HepG2 (cell line): ENCODE data around the gene CASZ1. TPM values are rescaled to one million over a fixed set of nuclear protein-coding genes. Genes with fewer than 3 reads are reported as not detected.
A peak's percentile ranks its signal among the peaks of the same experiment; 100 is the strongest.

ENCODE experiments used
- FOSL2 ChIP-seq: sonication (generic); formaldehyde crosslinking; IDR thresholded peaks from 2 replicates; pipeline ENCODE4 v1.4.0; 2020; ENCODE audit warnings: missing genetic modification reagents
- FOXA3 ChIP-seq: IDR thresholded peaks from 2 replicates; pipeline ENCODE4 v1.6.1; 2016; ENCODE audit warnings: missing genetic modification reagents, missing compliant biosample characterization
- GATAD2A ChIP-seq: IDR thresholded peaks from 2 replicates; pipeline ENCODE4 v1.6.1; 2016
- HNF4G ChIP-seq, 2 experiments: sonication (generic) in 1 of 2; formaldehyde crosslinking in 1 of 2; IDR thresholded peaks; 2 replicates each; pipeline versions ENCODE4 v1.4.0 to v1.6.1; 2011 to 2020; ENCODE audit warnings: borderline replicate concordance in 2 of 2, low read depth in 2 of 2, mild to moderate bottlenecking in 2 of 2, low read length in 1 of 2, missing genetic modification reagents in 1 of 2, moderate library complexity in 1 of 2
- HNRNPK ChIP-seq: fragments of 200-400 bp; formaldehyde crosslinking; IDR thresholded peaks from 2 replicates; pipeline ENCODE4 v1.6.1; 2018; ENCODE audit warnings: low read length, low read depth, moderate library complexity, mild to moderate bottlenecking; ENCODE audit not compliant: poor library complexity, severe bottlenecking
- KAT8 ChIP-seq: IDR thresholded peaks from 2 replicates; pipeline ENCODE4 v1.6.1; 2016; ENCODE audit warnings: missing genetic modification reagents, missing compliant biosample characterization
- RARA ChIP-seq: IDR thresholded peaks from 2 replicates; pipeline ENCODE4 v1.6.1; 2016; ENCODE audit warnings: missing genetic modification reagents, missing compliant biosample characterization
- RBAK ChIP-seq: sonication (generic); formaldehyde crosslinking; IDR thresholded peaks from 2 replicates; pipeline ENCODE4 v1.5.1; 2020; ENCODE audit warnings: mild to moderate bottlenecking, missing genetic modification reagents
- RFX5 ChIP-seq: IDR thresholded peaks from 2 replicates; pipeline ENCODE4 v1.6.1; 2011; ENCODE audit warnings: low read depth, low read length, improper control_type of control experiment
- SALL1 ChIP-seq: sonication (generic); formaldehyde crosslinking; IDR thresholded peaks from 2 replicates; pipeline ENCODE4 v1.8.0; 2022; ENCODE audit warnings: mild to moderate bottlenecking, missing genetic modification reagents
- STAG1 ChIP-seq: sonication (generic); formaldehyde crosslinking; IDR thresholded peaks from 2 replicates; pipeline ENCODE4 v1.4.0; 2020; ENCODE audit warnings: missing genetic modification reagents
- TARDBP ChIP-seq: sonication (generic); formaldehyde crosslinking; IDR thresholded peaks from 2 replicates; pipeline ENCODE4 v1.8.0; 2022; ENCODE audit warnings: mild to moderate bottlenecking, missing genetic modification reagents
- TSC22D2 ChIP-seq: sonication (generic); formaldehyde crosslinking; IDR thresholded peaks from 2 replicates; pipeline ENCODE4 v1.5.1; 2020; ENCODE audit warnings: missing genetic modification reagents, mild to moderate bottlenecking, borderline replicate concordance
- ZFX ChIP-seq: sonication (generic); formaldehyde crosslinking; IDR thresholded peaks from 2 replicates; pipeline ENCODE4 v1.4.0; 2020; ENCODE audit warnings: mild to moderate bottlenecking, low read depth, missing genetic modification reagents, moderate library complexity
- ZMYM3 ChIP-seq: sonication (generic); formaldehyde crosslinking; IDR thresholded peaks from 2 replicates; pipeline ENCODE4 v1.5.1; 2020; ENCODE audit warnings: mild to moderate bottlenecking, missing genetic modification reagents
- ZNF280B ChIP-seq: sonication (generic); formaldehyde crosslinking; IDR thresholded peaks from 2 replicates; pipeline ENCODE4 v1.5.0; 2020; ENCODE audit warnings: missing genetic modification reagents, mild to moderate bottlenecking, borderline replicate concordance
- ZNF788 ChIP-seq: sonication (generic); formaldehyde crosslinking; IDR thresholded peaks from 2 replicates; pipeline ENCODE4 v1.5.0; 2020; ENCODE audit warnings: mild to moderate bottlenecking, missing genetic modification reagents, borderline replicate concordance
- ZNF790 ChIP-seq: sonication (generic); formaldehyde crosslinking; IDR thresholded peaks from 2 replicates; pipeline ENCODE4 v1.8.0; 2022; ENCODE audit warnings: missing genetic modification reagents, mild to moderate bottlenecking, borderline replicate concordance
- ZSCAN29 ChIP-seq: sonication (generic); formaldehyde crosslinking; conservative IDR thresholded peaks from 2 replicates; pipeline ENCODE4 v1.4.0; 2020; ENCODE audit warnings: mild to moderate bottlenecking, missing genetic modification reagents
- polyA plus RNA-seq, 8 experiments: library from polyadenylated mRNA; depleted of rRNA in 3 of 8; stranded (reverse) in 7 of 8; unstranded in 1 of 8; fragments of >200 nt; fragmentation: Illumina TruSeq in 4 of 8; extraction: Trizol in 4 of 8; gene quantifications; 2 replicates each; pipeline versions ENCODE4 v1.2.1 to v1.2.3, GENCODE V29; 2011 to 2016; ENCODE audit warnings: low read depth in 4 of 8, missing spikeins in 1 of 8, mixed read lengths in 1 of 8; ENCODE audit not compliant: insufficient read depth in 1 of 8
- total RNA-seq, 5 experiments: library from RNA; depleted of rRNA; stranded (reverse); fragments of >200 nt; fragmentation: Illumina TruSeq; extraction: Trizol; gene quantifications; 2 replicates each; pipeline ENCODE4 v1.2.3, GENCODE V29; 2016; ENCODE audit warnings: low read depth in 1 of 5
- TF ChIP-seq, protein P1 (sequence below): sonication (generic); formaldehyde crosslinking; IDR thresholded peaks from 2 replicates; pipeline ENCODE4 v1.4.0; 2020; ENCODE audit warnings: mild to moderate bottlenecking, missing genetic modification reagents
- TF ChIP-seq, protein P2 (sequence below): IDR thresholded peaks from 2 replicates; pipeline ENCODE4 v1.6.1; 2016; ENCODE audit warnings: low read depth, borderline replicate concordance

CASZ1 gene
- total and polyA plus RNA-seq, 2 of the 13 experiments (the other 11 are each of a cell fraction or from before 2014, with no cell fraction given): 1.9 to 3.7 TPM

DNA sequence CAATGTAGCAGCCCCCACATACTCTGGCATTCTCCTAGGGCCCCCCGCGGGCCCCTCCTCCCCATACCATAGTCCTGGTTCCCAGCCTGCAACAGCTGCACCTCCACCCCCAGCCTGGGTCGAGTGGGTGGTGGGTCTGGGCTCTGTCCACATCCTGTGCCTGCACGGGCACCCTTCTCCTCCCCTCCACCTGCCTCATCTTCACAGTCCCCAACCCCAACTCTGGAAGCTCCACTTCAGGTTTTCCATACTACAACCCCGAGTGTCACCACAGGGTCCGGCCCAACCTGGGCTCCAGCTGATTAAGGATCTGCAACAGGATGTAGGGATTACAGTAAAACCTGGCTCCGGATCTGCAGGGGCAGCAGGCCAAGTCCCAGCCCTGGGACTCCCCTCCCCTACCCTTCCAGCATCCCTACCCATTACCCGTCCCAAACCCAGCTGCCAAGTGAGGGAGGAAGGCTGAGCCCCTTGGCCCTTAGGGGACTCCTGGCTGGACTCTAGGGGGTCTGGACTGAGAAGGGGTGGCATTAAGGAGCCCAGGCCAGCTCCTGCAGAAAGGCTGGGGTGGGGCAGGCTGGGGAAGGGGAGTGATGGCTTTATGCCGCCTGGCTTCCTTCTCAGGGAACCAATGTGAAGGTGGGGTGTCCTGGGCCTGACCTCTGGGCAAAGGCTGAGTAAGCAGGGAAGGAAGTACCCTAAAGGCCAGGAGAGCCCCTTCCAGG lies 116.8 kb downstream of the CASZ1 start (continued):
- peak; percentile 57; the same call in 1 of the 2 replicates for TF ChIP-seq ZNF788 (CRISPR knock-in tag)
- TF ChIP-seq HNRNPK: no peak
- TF ChIP-seq ZSCAN29 (CRISPR knock-in tag): no peak
- peak; percentile 39; the same call in 1 of the 2 replicates for TF ChIP-seq SALL1 (CRISPR knock-in tag)
- TF ChIP-seq ZFX: peak; percentile 52; the same call in 1 of the 2 replicates
- TF ChIP-seq ZMYM3 (CRISPR knock-in tag): 0 out of 2 replicates have a peak, but pooled peaks have one; percentile 25
- peak; percentile 63; the same call in 1 of the 2 replicates for TF ChIP-seq HNF4G (IDR thresholded peaks at IDR 0.05; ENCODE audit: borderline replicate concordance, low read depth, low read length)
- TF ChIP-seq HNF4G (CRISPR knock-in tag; IDR thresholded peaks at IDR 0.05; ENCODE audit: borderline replicate concordance, low read depth): no peak
- no peak for TF ChIP-seq ZNF790 (CRISPR knock-in tag)
- peak; percentile 48; the same call in 1 of the 2 replicates for TF ChIP-seq ZNF280B (CRISPR knock-in tag)
- TF ChIP-seq FOXA3: 0 out of 2 replicates have a peak, but pooled peaks have one; percentile 22
- TF ChIP-seq, protein P1, sequence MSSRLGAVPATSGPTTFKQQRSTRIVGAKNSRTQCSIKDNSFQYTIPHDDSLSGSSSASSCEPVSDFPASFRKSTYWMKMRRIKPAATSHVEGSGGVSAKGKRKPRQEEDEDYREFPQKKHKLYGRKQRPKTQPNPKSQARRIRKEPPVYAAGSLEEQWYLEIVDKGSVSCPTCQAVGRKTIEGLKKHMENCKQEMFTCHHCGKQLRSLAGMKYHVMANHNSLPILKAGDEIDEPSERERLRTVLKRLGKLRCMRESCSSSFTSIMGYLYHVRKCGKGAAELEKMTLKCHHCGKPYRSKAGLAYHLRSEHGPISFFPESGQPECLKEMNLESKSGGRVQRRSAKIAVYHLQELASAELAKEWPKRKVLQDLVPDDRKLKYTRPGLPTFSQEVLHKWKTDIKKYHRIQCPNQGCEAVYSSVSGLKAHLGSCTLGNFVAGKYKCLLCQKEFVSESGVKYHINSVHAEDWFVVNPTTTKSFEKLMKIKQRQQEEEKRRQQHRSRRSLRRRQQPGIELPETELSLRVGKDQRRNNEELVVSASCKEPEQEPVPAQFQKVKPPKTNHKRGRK (CRISPR knock-in tag): no peak
- 0 out of 2 replicates have a peak, but pooled peaks have one; percentile 46 for TF ChIP-seq GATAD2A (CRISPR knock-in tag)
- TF ChIP-seq STAG1 (CRISPR knock-in tag): no peak
- peak; percentile 47 for TF ChIP-seq KAT8 (CRISPR knock-in tag)
- TF ChIP-seq RFX5: peak; percentile 42; the same call in 1 of the 2 replicates
- TF ChIP-seq, protein P2, sequence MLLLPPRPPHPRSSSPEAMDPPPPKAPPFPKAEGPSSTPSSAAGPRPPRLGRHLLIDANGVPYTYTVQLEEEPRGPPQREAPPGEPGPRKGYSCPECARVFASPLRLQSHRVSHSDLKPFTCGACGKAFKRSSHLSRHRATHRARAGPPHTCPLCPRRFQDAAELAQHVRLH (CRISPR knock-in tag): peak; percentile 31; the same call in 1 of the 2 replicates
- TF ChIP-seq FOSL2 (CRISPR knock-in tag): peak; percentile 41; the same call in 1 of the 2 replicates
- TF ChIP-seq RBAK (CRISPR knock-in tag): no peak
- TF ChIP-seq TARDBP (CRISPR knock-in tag): peak; percentile 70; the same call in 1 of the 2 replicates
- TF ChIP-seq TSC22D2 (CRISPR knock-in tag): 0 out of 2 replicates have a peak, but pooled peaks have one; percentile 35
- TF ChIP-seq RARA (CRISPR knock-in tag): 0 out of 2 replicates have a peak, but pooled peaks have one; percentile 16
